Spleen (tissue), 11 donors: Measurements from ENCODE around the gene PIK3R5. TPM values are rescaled to one million over a fixed set of nuclear protein-coding genes. Genes with fewer than 3 reads are reported as not detected.
"Not testable (repeated sequence)": the region's sequence is repeated elsewhere in the genome, so short reads cannot be mapped to it uniquely, and the experiment has no call there.

Source experiments
- DNase-seq: peaks from one replicate; pipeline ENCODE4 v3.0.0-alpha.2; 2020
- H3K27ac ChIP-seq, 8 donors: fragments of 200-600 bp; sonication (generic) in 7 of 8; 1 replicate in 4 of 8; 2 replicates in 4 of 8; pipeline versions ENCODE4 v1.5.0 to v1.8.0; 2016 to 2021; ENCODE audit warnings: inconsistent platforms in 4 of 8, mild to moderate bottlenecking in 4 of 8, moderate library complexity in 1 of 8
- H3K27me3 ChIP-seq, 7 donors: fragments of 200-600 bp; sonication (generic) in 6 of 7; replicated peaks in 1 of 7; 1 replicate in 4 of 7; 2 replicates in 3 of 7; pipeline versions ENCODE4 v1.5.0 to v1.8.0; 2016 to 2021; ENCODE audit warnings: inconsistent platforms in 3 of 7, mild to moderate bottlenecking in 1 of 7
- H3K36me3 ChIP-seq, 6 donors: fragments of 200-600 bp; sonication (generic) in 5 of 6; 1 replicate in 4 of 6; 2 replicates in 2 of 6; pipeline versions ENCODE4 v1.5.0 to v1.8.0; 2016 to 2021; ENCODE audit warnings: inconsistent platforms in 2 of 6
- H3K4me1 ChIP-seq, 6 donors: fragments of 200-600 bp; sonication (generic) in 5 of 6; 1 replicate in 3 of 6; 2 replicates in 3 of 6; pipeline versions ENCODE4 v1.5.0 to v1.8.0; 2016 to 2021; ENCODE audit warnings: inconsistent platforms in 3 of 6
- H3K4me3 ChIP-seq, 8 donors: fragments of 200-600 bp; sonication (generic) in 7 of 8; 1 replicate in 4 of 8; 2 replicates in 4 of 8; pipeline versions ENCODE4 v1.5.0 to v1.8.0; 2016 to 2021; ENCODE audit warnings: inconsistent platforms in 4 of 8, mild to moderate bottlenecking in 4 of 8, moderate library complexity in 2 of 8
- H3K9me3 ChIP-seq, 8 donors: fragments of 200-600 bp; sonication (generic) in 7 of 8; 1 replicate in 4 of 8; 2 replicates in 4 of 8; pipeline versions ENCODE4 v1.5.0 to v1.8.0; 2016 to 2021; ENCODE audit warnings: inconsistent platforms in 4 of 8
- CTCF ChIP-seq, 11 experiments: fragments of 200-600 bp in 7 of 11; fragments of 450-650 bp in 4 of 11; sonication (generic) in 4 of 11; IDR thresholded peaks in 8 of 11; conservative IDR thresholded peaks in 3 of 11; 1 replicate in 7 of 11; 2 replicates in 4 of 11; pipeline versions ENCODE4 v1.4.0 to v1.8.0; 2016 to 2021; ENCODE audit warnings: antibody characterized with exemption in 11 of 11, inconsistent platforms in 4 of 11, mild to moderate bottlenecking in 1 of 11
- POLR2A ChIP-seq, 3 donors: fragments of 450-650 bp; IDR thresholded peaks; one replicate each; pipeline ENCODE4 v1.5.1; 2017; ENCODE audit warnings: antibody characterized with exemption in 3 of 3, mild to moderate bottlenecking in 1 of 3
- POLR2AphosphoS5 ChIP-seq, 3 donors: sonication (generic); formaldehyde crosslinking; IDR thresholded peaks; one replicate each; pipeline ENCODE4 v1.5.1; 2017; ENCODE audit warnings: antibody characterized with exemption in 3 of 3
- WGBS, 5 donors: extraction: QIAGEN DNeasy Blood & Tissue Kit in 3 of 5; methylation state at CpG; one replicate each; pipeline versions ENCODE4 v1.1.5 to v1.1.7; 2013 to 2018; 5-methylcytosine and 5-hydroxymethylcytosine counted together
- intact Hi-C: fragments of 100-400 bp; cut with DNase I; formaldehyde crosslinking; loops from one replicate; pipeline ENCODE4 v1.15.0; 2023; ENCODE audit warnings: low total_unique reads
- polyA plus RNA-seq, 3 donors: library from polyadenylated mRNA; stranded (reverse); fragments of 200-250 nt; gene quantifications; one replicate each; pipeline ENCODE4 v1.2.1, GENCODE V29; 2013
- total RNA-seq, 7 donors: library from RNA; depleted of rRNA in 3 of 7; stranded (reverse); fragments of >200 nt in 3 of 7; fragmentation: NEBNext Ultra II Directional in 4 of 7; extraction: Animal tissue kit (Norgen Biotek cat#: 25700) in 4 of 7; gene quantifications; one replicate each; pipeline versions ENCODE4 v1.1.0 to v1.2.1, GENCODE V29; 2016 to 2021
- donor health status: healthy with polysubstance abuse.
- donor health status: DM: no; HTN: no; CAD: no; lungs with moderate emphysema.
- donor health status: DM: no; HTN: no; CAD: no.
- donor health status: Bipolar disorder and iron deficiency.
- donor health status: healthy.
- donor health status: DM: no; HTN: no; CAD: no.
- donor health status: DM: yes; HTN: yes; CAD: no.

The PIK3R5 gene
- total and polyA plus RNA-seq, 10 donors, result 8.5 to 110 (median 68.4) TPM

GRCh38 chr17:8985054-8985701 is 19.7 kb upstream of the PIK3R5 start:
- H3K36me3 ChIP-seq, result no peaks in the 10 kb centered on the region
- H3K9me3 ChIP-seq, result peaks cover 0 to 10% (median 4%) of the 10 kb centered on the region in 8 donors
- peak overlapping the region in 5 of 8 donors; percentile 15 to 58 (median 57) for H3K27ac ChIP-seq
- no peaks in the 10 kb centered on the region for H3K27me3 ChIP-seq
- no peak overlapping the region for H3K4me3 ChIP-seq
- 62 to 69% (median 64%) methylated on average over 4 of the region's 4 CpGs for WGBS, 5 donors
- intact Hi-C loops, result no loop called here
- TF ChIP-seq POLR2AphosphoS5 (IDR thresholded peaks at IDR 0.05), result peak in 1 of 3 donors; percentile 53
- TF ChIP-seq POLR2A (IDR thresholded peaks at IDR 0.05), result no peak
- DNase-seq, result no peak
- peaks cover 0 to 20% (median 9%) of the 10 kb centered on the region in 6 donors for H3K4me1 ChIP-seq

DNA sequence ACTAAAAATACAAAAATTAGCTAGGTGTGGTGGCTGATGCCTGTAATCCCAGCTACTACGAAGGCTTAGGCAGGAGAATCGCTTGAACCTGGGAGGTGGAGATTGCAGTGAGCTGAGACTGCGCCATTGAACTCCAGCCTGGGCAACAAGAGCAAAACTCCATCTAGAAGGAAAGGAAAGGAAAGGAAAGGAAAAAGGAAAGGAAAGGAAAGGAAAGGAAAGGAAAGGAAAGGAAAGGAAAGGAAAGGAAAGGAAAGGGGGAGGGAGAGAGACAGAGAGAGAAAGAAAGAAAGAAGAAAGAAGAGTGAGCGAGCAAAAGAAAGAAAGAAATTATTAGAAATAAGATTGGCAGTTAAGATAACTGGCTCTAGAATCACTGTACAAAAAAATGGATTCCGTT is 18.7 kb upstream of the PIK3R5 start:
- H3K27ac ChIP-seq, H3K27me3 ChIP-seq, intact Hi-C loops, H3K4me3 ChIP-seq, DNase-seq, H3K36me3 ChIP-seq: not testable (repeated sequence)
- Histone ChIP-seq H3K9me3 (peaks cover 0 to 10% (median 4%) of the 10 kb centered on the region in 8 donors), H3K4me1 (peaks cover 0 to 20% (median 9%) of the 10 kb centered on the region in 6 donors)
- WGBS, 5 donors, result 93 to 95% (median 94%) methylated on average over 5 of the region's 5 CpGs

DNA sequence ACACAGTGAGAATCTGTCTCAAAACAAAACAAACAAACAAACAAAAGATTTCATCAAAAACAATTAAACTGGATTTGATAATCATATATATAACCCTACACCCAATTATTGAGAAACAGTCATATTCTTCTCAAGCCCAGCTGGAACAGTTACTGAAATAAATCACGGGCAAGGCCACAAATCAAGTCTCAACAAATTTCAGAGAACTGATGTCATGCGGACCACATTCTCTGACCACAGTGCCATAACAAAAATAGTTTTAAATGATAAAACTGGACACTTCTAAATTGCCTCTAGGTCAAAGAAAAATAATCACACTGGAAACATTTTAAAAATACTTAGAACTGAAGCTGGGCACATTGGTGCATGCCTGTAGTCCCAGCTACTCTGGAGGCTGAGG is 15.9 kb upstream of the PIK3R5 start:
- TF ChIP-seq POLR2AphosphoS5 (IDR thresholded peaks at IDR 0.05) (no peak), POLR2A (IDR thresholded peaks at IDR 0.05) (no peak), CTCF (IDR thresholded peaks at IDR 0.05 in 8 of 11, conservative IDR thresholded peaks at IDR 0.05 in 3 of 11) (no peak)
- H3K27ac ChIP-seq, result no peak overlapping the region
- 88 to 91% (median 89%) methylated on average over 2 of the region's 2 CpGs for WGBS, 5 donors

GRCh38 chr17:8979715-8980114 is 14.2 kb upstream of the PIK3R5 start:
- intact Hi-C loops, result no loop called here
- H3K27ac ChIP-seq, result no peak overlapping the region
- H3K27me3 ChIP-seq, result no peaks in the 10 kb centered on the region
- no peak for DNase-seq
- TF ChIP-seq CTCF (IDR thresholded peaks at IDR 0.05 in 8 of 11, conservative IDR thresholded peaks at IDR 0.05 in 3 of 11) (no peak), POLR2AphosphoS5 (IDR thresholded peaks at IDR 0.05) (no peak), POLR2A (IDR thresholded peaks at IDR 0.05) (no peak)
- H3K9me3 ChIP-seq, result peaks cover 0 to 2% (median 0%) of the 10 kb centered on the region in 8 donors
- H3K4me1 ChIP-seq, result peaks cover 0 to 2% (median 0%) of the 10 kb centered on the region in 6 donors
- no peak overlapping the region for H3K4me3 ChIP-seq
- H3K36me3 ChIP-seq, result no peaks in the 10 kb centered on the region

More for the DNA sequence above, 15.9 kb upstream of the PIK3R5 start:
- Histone ChIP-seq H3K36me3 (no peaks in the 10 kb centered on the region), H3K4me3 (no peak overlapping the region), H3K27me3 (no peaks in the 10 kb centered on the region), H3K4me1 (peaks cover 0 to 19% (median 9%) of the 10 kb centered on the region in 6 donors), H3K9me3 (peaks cover 0 to 8% (median 3%) of the 10 kb centered on the region in 8 donors)
- no peak for DNase-seq
- intact Hi-C loops, result no loop called here

GRCh38 chr17:8976638-8977037 is 11.1 kb upstream of the PIK3R5 start:
- DNase-seq, result no peak
- H3K4me1 ChIP-seq, result no peaks in the 10 kb centered on the region
- no peak overlapping the region for H3K27ac ChIP-seq
- intact Hi-C loops, result no loop called here
- no peaks in the 10 kb centered on the region for H3K9me3 ChIP-seq
- H3K4me3 ChIP-seq, result no peak overlapping the region
- TF ChIP-seq POLR2A (IDR thresholded peaks at IDR 0.05) (no peak), CTCF (IDR thresholded peaks at IDR 0.05 in 8 of 11, conservative IDR thresholded peaks at IDR 0.05 in 3 of 11) (no peak), POLR2AphosphoS5 (IDR thresholded peaks at IDR 0.05) (no peak)
- no peaks in the 10 kb centered on the region for H3K27me3 ChIP-seq
- 91 to 98% (median 96%) methylated on average over 1 of the region's 1 CpG for WGBS, 5 donors
- H3K36me3 ChIP-seq, result no peaks in the 10 kb centered on the region
